ENCODE data around the gene ESRRA. TPM values are rescaled to one million over a fixed set of nuclear protein-coding genes. Genes with fewer than 3 reads are reported as not detected.

ESRRA gene
- total and polyA plus RNA-seq, 2 of the 4 experiments (the other 2 are of a cell fraction) = 10.2 to 15.0 TPM

- dilution Hi-C loops (cut with HindIII; ENCODE audit: low sequenced_read_pairs, unreplicated experiment) = no loop called here
- CTCF ChIA-PET = no interaction called here
- in situ Hi-C loops (cut with MboI; ENCODE audit: low sequenced_read_pairs) = no loop called here
- Histone ChIP-seq H3K56ac (ENCODE audit: extremely low read depth, insufficient read depth, low read length) (no peak overlapping the region), H3K9me3 (ENCODE audit: control insufficient read depth, insufficient read depth, low read length) (no peaks in the 10 kb centered on the region), H2AFZ (replicated peaks; ENCODE audit: low read length, poor library complexity) (no peak overlapping the region), H4K8ac (ENCODE audit: low read depth in 2 of 2, low read length in 2 of 2) (no peak overlapping the region), H3K9ac (ENCODE audit: low read depth, low read length) (no peak overlapping the region), H3K27me3 (ENCODE audit: control insufficient read depth, insufficient read depth, low read length) (no peaks in the 10 kb centered on the region), H2AK9ac (replicated peaks; ENCODE audit: low read depth, low read length, poor library complexity) (no peak overlapping the region), H3K4me1 (ENCODE audit: control insufficient read depth, insufficient read depth, low read length) (peaks cover 7% of the 10 kb centered on the region), H4K91ac (ENCODE audit: insufficient read depth, low read depth, low read length) (no peak overlapping the region), H3K18ac (ENCODE audit: low read depth, low read length) (no peak overlapping the region), H4K20me1 (ENCODE audit: insufficient read depth, low read length) (0 out of 2 replicates have a peak, but pooled peaks cover under 1% of the 10 kb centered on the region), H2AK5ac (ENCODE audit: low read depth, low read length) (no peak overlapping the region), H2BK5ac (ENCODE audit: low read depth, low read length, poor library complexity, severe bottlenecking) (no peak overlapping the region), H4K5ac (ENCODE audit: low read depth, low read length) (no peak overlapping the region), H3K79me1 (ENCODE audit: low read depth in 1 of 2, low read length in 2 of 2) (peaks cover 7 to 61% of the 10 kb centered on the region in 2 experiments), H3K23ac (ENCODE audit: low read depth, low read length) (no peak overlapping the region), H3K27ac (ENCODE audit: insufficient read depth, low read length) (no peak overlapping the region), H2BK120ac (ENCODE audit: low read depth, low read length) (no peak overlapping the region), H2BK20ac (ENCODE audit: low read depth, low read length) (no peak overlapping the region), H3K14ac (replicated peaks; ENCODE audit: low read depth, low read length) (no peak overlapping the region), H3K4me3 (ENCODE audit: insufficient read depth, low read depth, low read length) (no peak overlapping the region), H3K4me2 (ENCODE audit: low read depth, low read length) (no peak overlapping the region), H3K9me1 (ENCODE audit: insufficient read depth, low read length) (0 out of 2 replicates have a peak, but pooled peaks cover 5% of the 10 kb centered on the region), H3K4ac (ENCODE audit: low read depth, low read length) (no peak overlapping the region), H2BK15ac (ENCODE audit: low read depth, low read length) (no peak overlapping the region), H3K36me3 (ENCODE audit: control insufficient read depth, insufficient read depth, low read length) (peaks cover 66% of the 10 kb centered on the region)
- WGBS, 2 experiments (ENCODE audit: extremely low coverage in 2 of 2, insufficient read length in 1 of 2) = 96% methylated on average over 9 of the region's 24 CpGs; no CpG with 5 or more reads in 1 of the 2 experiments
- intact Hi-C loops (cut with micrococcal nuclease) = no loop called here
- no peak for TF ChIP-seq ELK1 (IDR thresholded peaks at IDR 0.05; ENCODE audit: borderline replicate concordance, low read depth, low read length)
- TF ChIP-seq FOS (IDR thresholded peaks at IDR 0.05; ENCODE audit: low read depth, low read length) = no peak
- TF ChIP-seq MAZ (IDR thresholded peaks at IDR 0.05; ENCODE audit: borderline replicate concordance, low read depth, low read length) = no peak
- TF ChIP-seq MXI1 (IDR thresholded peaks at IDR 0.05; ENCODE audit: borderline replicate concordance, low read depth, low read length) = no peak
- TF ChIP-seq SMC3 (IDR thresholded peaks at IDR 0.05; ENCODE audit: low read depth, low read length) = no peak
- TF ChIP-seq NFE2L2 (IDR thresholded peaks at IDR 0.05; ENCODE audit: low read depth, low read length) = no peak
- TF ChIP-seq BHLHE40 (IDR thresholded peaks at IDR 0.05; ENCODE audit: low read depth, low read length) = no peak
- no peak for TF ChIP-seq RCOR1 (IDR thresholded peaks at IDR 0.05; ENCODE audit: insufficient replicate concordance, low read length)
- TF ChIP-seq CEBPB (IDR thresholded peaks at IDR 0.05; ENCODE audit: low read depth, low read length) = no peak
- TF ChIP-seq USF2 (IDR thresholded peaks at IDR 0.05; ENCODE audit: low read depth, low read length) = no peak
- TF ChIP-seq CHD1 (IDR thresholded peaks at IDR 0.05; ENCODE audit: low read depth, low read length) = no peak
- no peak for TF ChIP-seq MAFK (IDR thresholded peaks at IDR 0.05; ENCODE audit: low read depth, low read length)
- ATAC-seq (ENCODE audit: low read depth) (no peak), DNase-seq (no peak)
- BruUV-seq (replicated peaks) = no TSS peak
- POLR2A ChIA-PET (ENCODE audit: unreplicated experiment) = no interaction called here
Measured at GRCh38 chr11:64258356-64258755, 47.0 kb upstream of the ESRRA start.

Data from IMR-90 (cell line).